OCI-M2 (cell line): ENCODE data around the gene SPINDOC.
"Not testable (repeated sequence)": the region's sequence is repeated elsewhere in the genome, so short reads cannot be mapped to it uniquely, and the experiment has no call there.

Experiments used
- DNase-seq: peaks from one replicate; lab custom pipeline; 2025; ENCODE audit not compliant: unreplicated experiment; lab: John Stamatoyannopoulos, UW

Gene SPINDOC

DNA sequence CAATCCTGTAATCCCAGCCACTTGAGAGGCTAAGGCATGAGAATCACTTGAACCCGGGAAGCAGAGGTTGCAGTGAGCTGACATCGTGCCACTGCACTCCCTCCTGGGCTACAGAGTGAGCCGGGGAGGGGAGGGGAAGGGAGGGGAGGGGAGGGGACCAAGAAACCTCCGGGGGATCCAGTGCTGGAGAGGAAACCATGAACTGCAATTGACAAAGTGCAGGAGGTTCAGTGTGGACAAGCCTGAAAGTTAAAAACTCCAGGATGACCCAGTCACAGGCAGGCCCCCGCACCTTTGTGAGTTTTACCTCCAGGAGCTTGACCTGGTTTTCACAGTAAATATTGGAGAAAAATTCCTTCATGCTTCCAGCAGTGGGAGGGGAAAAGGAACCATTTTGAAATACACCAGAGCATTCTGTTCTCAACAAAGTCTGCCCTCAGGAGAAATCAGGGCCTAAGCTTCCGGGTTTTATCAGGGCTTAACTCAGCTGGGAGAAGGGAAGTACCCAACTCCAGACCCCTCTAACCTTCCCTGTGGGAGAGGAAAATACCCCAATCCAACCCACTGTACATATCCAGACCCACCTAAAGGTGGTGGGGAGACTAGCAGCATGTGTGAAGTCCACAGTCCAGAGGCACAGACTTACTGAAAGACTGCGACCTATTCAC is 29.2 kb upstream of the SPINDOC start:
- no peak for DNase-seq

DNA sequence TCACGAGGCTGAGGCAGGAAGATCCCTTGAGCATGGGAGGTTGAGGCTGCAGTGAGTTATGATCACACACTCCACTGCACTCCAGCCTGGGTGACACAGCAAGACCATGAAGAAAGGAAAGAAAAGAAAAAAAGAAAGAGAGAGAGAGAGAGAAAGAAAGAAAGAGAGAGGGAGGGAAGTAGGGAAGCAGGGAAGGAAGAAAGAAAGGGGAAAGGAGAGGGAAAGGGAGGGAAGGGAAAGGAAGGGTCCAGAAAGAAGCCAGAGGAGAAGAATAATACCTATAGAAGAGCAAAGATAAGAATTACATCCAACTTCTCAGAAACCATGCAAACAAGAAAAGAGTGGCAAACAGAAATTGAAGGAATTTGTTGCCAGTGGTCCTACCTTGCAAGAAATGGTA is 27.4 kb upstream of the SPINDOC start:
- no peak for DNase-seq

DNA sequence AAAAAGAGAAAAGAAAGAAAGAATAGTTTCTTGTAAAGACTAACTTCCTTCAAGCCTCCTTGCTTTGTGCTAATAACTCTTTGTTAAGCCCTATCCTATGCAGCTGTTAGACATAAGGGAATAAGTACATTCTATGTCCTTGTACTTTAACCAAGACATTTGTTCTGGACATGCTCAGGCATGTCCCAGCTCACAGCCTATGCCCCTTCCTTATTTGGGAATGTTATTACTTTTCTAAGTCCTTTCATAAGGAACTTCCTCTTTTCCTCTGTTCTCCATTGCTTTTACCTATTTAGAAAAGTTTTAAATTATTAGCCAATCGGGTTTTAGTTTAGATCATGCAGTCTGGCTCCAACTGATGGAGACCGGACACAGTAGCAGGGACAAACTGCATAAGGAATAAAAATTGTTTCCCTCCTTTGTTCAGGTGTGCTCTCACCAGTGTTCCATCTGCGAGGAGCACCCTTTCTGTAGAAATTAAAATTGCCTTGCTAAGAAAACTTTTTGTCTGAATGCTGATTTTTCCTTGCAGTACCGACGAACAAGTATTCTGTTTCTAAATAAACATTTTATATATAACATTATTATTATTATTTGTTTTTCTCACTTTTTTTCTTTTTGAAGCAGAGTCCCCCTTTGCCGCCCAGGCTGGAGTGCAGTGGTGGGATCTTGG is 21.6 kb upstream of the SPINDOC start:
- DNase-seq: no peak

DNA sequence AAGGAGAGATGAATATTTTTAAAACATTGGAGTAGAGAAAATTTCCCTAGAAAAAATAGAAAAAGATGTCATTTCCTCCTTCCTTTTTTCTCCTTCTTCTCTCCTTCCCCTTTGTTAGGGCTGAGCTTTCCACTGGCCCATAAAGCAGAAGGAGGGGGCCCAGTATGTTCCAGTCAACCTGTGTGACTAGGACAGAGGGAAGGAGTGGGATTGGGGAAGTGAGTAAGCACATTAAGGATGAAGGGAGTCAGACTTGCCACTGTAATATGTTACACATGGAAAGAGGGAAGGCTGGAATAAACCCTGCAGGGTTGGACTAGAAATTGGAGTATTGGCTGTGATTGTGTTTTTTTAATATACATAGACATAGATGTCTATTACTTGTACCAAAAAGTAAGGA is 20.1 kb upstream of the SPINDOC start:
- no peak for DNase-seq

DNA sequence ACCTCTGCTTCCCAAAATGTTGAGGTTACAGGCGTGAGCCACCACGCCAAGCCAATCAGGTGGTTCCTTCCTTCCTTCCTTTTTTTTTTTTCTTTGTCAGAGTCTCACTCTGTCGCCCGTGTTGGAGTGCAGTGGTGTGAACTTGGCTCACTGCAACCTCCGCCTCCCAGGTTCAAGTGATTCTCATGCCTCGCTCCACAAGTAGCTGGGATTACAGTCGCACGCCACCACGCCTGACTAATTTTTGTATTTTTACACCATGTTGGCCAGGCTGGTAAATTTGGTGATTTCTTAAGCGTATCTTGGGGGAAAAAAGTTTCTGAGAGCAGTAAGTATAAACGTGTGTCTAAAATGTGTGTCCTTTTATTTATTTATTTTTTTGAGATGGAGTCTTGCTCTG is 18.2 kb upstream of the SPINDOC start:
- no peak for DNase-seq

DNA sequence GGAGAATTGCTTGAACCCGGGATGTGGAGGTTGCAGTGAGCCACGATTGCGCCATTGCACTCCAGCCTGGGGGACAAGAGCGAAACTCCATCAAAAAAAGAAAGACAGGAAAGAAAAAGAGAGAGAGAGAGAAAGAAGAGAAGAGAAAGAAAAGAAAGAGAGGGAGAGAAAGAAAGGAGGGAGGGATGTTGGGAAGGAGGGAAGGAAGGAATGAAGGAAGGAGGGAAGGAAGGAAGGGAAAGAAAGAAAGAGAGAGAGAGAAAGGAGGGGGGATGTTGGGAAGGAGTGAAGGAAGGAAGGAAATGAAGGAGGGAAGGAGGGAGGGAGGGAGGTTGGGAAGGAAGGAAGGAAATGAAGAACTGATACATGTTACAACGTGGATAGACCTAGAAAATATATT is 12.3 kb upstream of the SPINDOC start:
- DNase-seq: no peak

DNA sequence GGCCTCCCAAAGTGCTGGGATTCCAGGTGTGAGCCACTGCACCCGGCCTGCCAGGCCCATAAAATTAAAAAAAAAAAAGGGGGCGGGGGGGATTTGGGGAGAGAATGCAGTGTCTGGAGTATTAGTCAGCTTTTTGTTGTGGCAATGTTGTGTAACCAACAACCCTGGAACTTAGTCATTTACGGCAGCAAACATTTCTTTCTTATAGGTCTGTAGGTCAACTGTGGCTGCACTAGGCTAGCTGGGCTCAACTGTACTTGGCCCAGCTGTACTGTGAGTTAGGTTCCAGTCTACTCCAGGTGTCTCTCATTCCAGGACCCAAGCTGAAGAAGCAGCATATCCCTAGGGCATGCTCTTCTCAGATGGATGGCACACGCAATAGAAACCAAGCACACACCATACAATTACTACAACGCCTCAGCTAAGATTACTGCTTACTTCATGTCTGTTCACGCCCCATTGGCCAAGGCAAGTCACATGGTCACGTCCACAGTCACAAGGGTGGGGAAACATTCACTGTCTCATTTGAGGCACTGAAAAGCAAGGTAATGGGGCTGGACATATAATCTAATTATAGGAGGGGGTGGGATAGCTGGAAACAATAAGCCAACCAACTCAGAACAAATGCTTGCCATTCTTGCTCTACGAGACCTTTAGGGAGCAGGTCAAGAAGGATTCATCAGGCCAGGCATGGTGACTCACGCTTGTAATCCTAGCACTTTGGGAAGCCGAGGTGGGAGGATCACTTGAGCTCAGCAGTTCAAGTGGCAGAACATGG is 10.4 kb upstream of the SPINDOC start:
- no peak for DNase-seq

DNA sequence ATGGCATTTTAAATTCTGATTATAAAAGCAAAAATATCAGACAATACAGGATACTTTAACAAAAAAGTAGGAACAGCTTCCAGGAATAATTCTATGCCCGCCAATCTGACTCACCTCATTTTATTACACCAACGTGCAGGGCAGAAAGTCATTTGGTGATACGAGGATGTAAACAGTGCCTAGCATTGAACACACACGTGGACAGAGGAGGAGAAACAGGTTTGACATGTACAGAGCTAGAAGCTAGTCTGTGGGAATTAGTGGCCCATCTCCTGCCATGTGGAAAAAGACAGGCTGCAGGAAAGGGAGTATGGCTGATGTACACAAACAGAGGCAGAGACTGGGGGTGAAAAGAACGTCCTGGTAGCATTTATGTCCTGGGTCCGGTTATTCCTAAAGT is 9.0 kb upstream of the SPINDOC start:
- DNase-seq: no peak

DNA sequence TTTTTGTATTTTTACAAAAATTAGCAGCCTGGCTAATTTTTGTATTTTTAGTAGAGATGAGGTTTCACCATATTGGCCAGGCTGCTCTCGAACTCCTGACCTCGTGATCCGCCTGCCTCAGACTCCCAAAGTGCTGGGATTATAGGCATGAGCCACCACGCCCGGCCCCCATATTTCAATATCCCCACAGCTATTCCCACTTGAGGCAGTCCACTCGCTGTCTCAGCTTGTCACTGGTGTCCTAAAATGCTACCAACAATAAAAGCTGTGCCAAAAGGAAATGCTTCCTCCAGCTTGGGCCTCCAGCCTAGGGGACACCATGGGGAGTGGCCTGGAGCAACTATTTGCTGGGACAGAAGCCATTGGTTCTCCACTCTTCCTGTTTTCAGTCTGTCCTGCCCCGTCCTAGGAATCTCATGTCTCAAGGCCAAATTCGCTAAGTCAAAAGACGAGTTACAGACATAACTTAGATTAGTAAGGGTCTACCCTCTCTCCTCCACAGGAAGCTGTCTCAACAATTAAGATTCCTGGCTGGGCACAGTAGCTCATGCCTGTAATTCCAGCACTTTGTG is 7.3 kb upstream of the SPINDOC start:
- no peak for DNase-seq

DNA sequence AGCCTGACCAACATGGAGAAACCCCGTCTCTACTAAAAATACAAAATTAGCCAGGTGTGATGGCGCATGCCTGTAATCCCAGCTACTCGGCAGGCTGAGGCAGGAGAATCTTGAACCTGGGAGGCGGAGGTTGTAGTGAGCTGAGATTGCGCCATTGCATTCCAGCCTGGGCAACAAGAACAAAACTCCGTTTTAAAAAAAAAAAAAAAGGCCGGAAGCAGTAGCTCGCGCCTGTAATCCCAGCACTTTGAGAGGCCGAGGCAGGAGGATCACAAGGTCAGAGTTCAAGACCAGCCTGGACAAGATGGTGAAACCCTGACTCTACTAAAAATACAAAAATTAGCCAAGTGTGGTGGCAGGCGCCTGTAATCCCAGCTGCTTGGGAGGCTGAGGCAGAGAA is 2.9 kb upstream of the SPINDOC start:
- DNase-seq: not testable (repeated sequence)

DNA sequence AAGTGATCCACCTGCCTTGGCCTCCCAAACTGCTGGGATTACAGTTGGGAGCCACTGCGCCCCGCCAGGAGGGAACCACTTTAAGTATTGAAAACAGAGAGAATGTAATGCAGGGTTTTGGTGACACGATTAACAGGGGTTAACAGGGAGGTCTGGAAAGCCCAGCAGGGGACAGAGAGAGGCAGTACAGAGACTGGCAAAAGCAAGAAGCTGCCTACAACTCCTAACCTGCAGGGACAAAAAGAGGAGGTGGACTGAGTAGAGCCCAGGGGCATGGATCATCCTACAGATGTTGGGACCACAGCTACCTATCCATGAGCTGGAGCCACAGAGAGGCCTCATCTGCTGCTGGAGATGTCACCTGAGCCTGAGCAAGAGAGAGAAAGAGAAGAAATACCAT is 1.7 kb upstream of the SPINDOC start:
- no peak for DNase-seq

DNA sequence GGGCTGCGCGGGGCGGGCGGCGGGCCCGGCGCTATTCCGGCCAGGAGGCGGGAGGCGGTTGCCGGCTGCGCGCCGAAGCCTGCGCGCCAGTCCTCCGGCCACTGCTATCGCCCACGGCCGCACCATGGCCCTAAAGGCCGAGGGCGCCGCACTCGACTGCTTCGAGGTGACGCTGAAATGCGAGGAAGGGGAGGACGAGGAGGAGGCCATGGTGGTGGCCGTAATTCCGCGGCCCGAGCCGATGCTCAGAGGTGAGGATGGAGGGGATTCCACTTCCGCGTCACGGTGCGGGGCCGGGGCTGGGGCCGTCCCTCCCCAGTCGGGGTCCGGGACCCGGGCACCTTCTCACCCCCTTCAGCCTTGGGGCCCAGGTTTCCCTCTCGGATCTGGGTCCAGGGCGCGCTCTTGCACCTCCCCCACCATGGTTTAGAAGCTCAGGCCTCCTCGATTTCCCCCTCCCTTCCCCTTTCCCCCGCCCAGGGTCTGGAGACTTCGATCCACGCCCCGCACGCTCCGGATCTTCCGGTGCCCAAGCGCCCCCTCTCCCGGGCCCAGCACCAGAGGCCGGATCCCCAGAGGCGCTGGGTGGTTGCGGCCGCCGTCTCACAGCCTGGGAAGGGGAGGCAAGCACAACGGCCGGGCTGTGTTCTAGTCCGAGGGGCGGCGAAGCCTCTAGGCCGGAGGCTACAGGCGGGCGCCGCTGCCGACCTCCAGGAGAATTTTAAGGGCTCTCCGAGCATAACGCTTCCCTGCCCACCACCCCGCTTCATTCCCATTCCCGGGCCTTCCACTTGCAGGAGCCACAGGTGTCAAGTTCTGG is 517 bp downstream of the SPINDOC start:
- DNase-seq: no peak

DNA sequence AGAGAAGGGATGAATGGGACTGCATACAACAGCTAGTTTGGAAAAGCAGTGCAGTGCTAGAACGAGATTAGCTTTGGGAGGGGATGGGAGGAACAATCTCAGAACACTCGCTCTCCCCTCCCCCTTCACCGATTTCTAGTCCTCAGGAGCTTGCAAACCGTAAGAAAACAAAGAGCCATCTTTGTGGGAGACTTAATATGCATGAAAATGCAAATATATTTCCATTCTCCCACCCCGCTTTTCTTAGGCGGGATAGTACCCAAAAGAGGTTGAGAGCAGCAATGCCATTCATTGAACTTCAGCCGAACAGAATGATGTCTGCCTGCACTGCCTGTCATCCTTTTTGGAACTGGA is 1.1 kb downstream of the SPINDOC start:
- DNase-seq: no peak

DNA sequence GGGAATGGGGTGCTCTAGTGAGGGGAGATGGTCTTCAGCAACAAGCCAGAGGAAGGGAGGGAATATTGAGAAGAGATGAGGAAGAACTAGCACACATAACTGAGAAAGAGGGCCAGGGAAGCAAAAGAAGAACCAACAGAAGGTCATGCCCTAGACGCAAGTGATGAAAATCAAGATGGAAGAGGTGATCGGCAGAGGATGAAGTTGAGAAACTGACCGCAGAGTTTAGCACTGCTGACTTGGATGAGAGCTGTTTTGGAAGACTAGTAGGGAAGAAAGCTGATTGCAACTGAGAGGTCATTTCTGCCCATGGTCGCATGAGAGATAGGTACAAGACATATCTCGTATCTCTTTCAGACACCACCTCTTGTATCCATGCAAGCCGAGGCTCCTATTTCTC is 2.9 kb downstream of the SPINDOC start:
- no peak for DNase-seq

DNA sequence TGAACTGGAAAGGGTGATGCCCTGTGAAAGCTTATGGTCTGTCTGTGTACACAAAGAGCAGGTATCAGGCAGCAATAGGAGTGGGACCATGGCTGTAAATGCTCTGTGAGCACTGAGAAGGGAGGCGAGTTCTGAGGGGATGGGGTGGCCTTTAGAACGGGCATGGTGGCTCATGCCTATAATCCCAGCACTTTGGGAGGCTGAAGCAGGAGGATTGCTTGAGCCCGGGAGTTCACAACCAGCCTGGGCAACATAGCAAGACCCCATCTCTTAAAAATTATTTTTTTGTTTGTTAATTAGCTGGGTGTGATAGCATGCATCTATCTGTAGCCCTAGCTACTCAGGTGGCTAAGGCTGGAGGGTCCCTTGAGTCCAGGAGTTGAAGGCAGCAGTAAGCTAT is 3.5 kb downstream of the SPINDOC start:
- no peak for DNase-seq

DNA sequence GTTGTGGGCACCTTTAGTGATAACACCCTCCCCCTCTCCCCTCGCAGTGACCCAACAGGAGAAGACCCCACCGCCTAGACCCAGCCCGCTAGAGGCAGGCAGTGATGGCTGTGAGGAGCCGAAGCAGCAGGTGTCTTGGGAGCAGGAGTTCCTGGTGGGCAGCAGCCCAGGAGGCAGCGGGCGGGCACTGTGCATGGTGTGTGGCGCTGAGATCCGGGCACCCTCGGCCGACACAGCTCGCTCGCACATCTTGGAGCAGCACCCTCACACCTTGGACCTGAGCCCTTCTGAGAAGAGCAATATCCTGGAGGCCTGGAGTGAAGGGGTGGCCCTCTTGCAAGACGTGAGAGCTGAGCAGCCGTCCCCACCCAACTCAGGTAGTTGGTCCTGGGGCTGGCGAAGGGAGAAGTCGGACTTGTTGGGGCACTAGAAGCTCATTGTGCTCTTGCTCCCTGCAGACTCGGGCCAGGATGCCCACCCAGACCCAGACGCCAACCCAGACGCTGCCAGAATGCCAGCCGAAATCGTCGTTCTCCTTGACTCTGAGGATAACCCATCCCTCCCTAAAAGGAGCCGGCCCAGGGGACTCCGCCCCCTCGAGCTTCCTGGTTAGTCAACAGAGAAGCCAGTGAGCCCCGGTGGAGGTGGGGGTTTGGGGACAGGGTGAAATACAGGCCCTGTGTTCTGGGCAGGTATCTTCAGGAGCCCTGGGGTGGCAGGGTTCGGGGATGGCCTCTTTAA is 4.7 kb downstream of the SPINDOC start:
- no peak for DNase-seq

DNA sequence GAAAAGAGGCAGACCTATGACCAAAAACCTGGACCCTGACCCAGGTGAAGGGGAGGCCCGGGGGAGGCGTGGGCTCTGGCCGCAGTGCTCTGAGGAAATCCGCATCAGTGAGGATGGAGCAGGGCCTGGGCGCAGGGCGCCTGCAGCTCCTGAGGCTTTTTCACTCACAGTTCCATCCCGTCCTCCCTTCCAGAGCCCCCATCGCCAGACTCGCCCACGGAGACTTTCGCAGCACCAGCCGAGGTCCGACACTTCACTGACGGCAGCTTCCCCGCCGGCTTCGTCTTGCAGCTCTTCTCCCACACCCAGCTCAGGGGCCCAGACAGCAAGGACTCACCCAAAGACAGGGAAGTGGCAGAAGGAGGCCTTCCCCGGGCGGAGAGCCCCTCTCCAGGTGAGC is 5.4 kb downstream of the SPINDOC start:
- no peak for DNase-seq

DNA sequence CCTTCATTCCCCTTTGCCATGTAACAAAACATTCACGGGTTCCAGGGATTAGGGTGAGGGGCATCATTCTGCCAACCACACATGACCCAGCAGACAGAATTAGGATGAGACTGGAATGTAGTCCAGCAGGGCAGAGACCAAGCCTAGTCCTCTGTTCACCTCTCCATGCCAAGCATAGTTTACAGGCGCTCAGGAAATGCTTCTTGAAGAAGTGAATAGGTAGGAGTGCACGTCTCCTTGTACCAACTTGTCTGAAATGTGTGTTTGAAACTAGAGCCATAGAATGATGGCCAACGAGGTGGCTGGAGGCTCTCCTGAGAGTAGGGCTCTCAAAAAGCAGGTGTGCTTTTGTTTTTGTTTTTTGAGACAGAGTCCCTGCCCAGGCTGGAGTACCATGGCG is 8.2 kb downstream of the SPINDOC start:
- DNase-seq: no peak

DNA sequence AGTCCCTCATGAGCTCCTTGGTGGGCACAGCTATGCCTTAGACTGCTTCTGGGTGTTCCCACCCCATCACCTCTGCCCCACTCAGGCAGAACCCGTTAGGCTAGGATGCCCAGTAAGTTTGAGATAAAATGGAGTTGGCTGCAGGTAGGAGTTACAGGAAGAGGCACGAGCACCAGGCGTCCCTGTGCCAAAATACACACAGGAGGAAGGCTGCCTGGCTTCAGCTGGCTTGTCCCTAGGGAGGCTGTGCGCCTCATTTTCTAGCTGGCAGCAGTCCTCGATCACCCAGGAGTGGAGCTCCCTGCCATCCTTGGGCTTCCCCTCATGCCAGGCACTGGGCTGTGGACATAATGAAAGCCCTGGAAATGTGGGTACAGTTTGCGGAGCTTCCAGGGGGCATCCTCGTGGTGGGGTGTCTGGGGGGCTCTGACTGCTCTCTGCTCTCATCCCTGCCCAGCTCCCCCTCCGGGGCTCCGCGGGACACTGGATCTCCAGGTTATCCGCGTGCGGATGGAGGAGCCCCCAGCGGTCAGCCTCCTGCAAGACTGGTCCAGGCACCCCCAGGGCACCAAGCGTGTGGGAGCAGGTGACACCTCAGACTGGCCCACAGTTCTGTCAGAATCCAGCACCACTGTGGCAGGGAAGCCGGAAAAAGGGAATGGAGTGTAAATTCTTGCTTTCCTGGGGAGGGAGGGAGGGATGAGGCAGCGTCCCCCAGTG is 13.4 kb downstream of the SPINDOC start:
- DNase-seq: no peak
